PC-3 (cell line): ENCODE measurements around the gene HAO2. TPM values are rescaled to one million over a fixed set of nuclear protein-coding genes. Genes with fewer than 3 reads are reported as not detected.

Experiments used
- ATAC-seq: fragments of 200-7000 bp; cut with Tn5 transposase; 2 replicates; pipeline ENCODE4 v1.9.1; 2020; ENCODE audit warnings: mild to moderate bottlenecking, moderate library complexity
- BruUV-seq: library from RNA; stranded (reverse); fragments of 400-500 nt; replicated peaks from 2 replicates; lab custom pipeline; 2021; lab: Mats Ljungman, UMichigan
- CTCF ChIA-PET: fragments of 300-600 bp; sonication (Branson Sonifier 250); formaldehyde crosslinking; loops from one replicate; lab custom pipeline; 2022; ENCODE audit warnings: antibody characterized with exemption; lab: Charles Lee
- POLR2A ChIA-PET: fragments of 300-600 bp; sonication (Branson Sonifier 250); formaldehyde crosslinking; loops from one replicate; lab custom pipeline; 2022; ENCODE audit warnings: antibody characterized with exemption; ENCODE audit not compliant: unreplicated experiment; lab: Charles Lee
- DNase-seq: peaks from one replicate; pipeline ENCODE4 v3.0.0-alpha.2; 2015
- H2AFZ ChIP-seq: fragments of 300-600 bp; sonication (generic); 2 replicates; pipeline ENCODE4 v1.6.0; 2016; ENCODE audit warnings: antibody characterized with exemption, low read length
- H3F3A ChIP-seq: fragments of 300-600 bp; sonication (generic); one replicate; pipeline ENCODE4 v1.6.0; 2017; ENCODE audit warnings: antibody characterized with exemption, low read length, control low read depth, mild to moderate bottlenecking; ENCODE audit not compliant: unreplicated experiment
- H3K27ac ChIP-seq: fragments of 300-600 bp; sonication (generic); 2 replicates; pipeline ENCODE4 v1.5.1; 2016; ENCODE audit warnings: mild to moderate bottlenecking, low read length
- H3K27me3 ChIP-seq: fragments of 300-600 bp; sonication (generic); 2 replicates; pipeline ENCODE4 v1.6.1; 2016; ENCODE audit warnings: low read length, mixed read lengths
- H3K36me3 ChIP-seq: fragments of 300-600 bp; sonication (generic); 2 replicates; pipeline ENCODE4 v1.6.1; 2016; ENCODE audit warnings: low read depth, mixed run types, low read length, mixed read lengths
- H3K4me1 ChIP-seq: fragments of 300-600 bp; sonication (generic); 2 replicates; pipeline ENCODE4 v1.5.1; 2016; ENCODE audit warnings: low read length; ENCODE audit not compliant: insufficient read depth
- H3K4me2 ChIP-seq: fragments of 300-600 bp; sonication (generic); 2 replicates; pipeline ENCODE4 v1.6.0; 2016; ENCODE audit warnings: low read length
- H3K4me3 ChIP-seq: fragments of 300-600 bp; sonication (generic); 2 replicates; pipeline ENCODE4 v1.5.1; 2016; ENCODE audit warnings: mild to moderate bottlenecking, low read length, mixed read lengths
- H3K79me2 ChIP-seq: fragments of 300-600 bp; sonication (generic); 2 replicates; pipeline ENCODE4 v1.6.1; 2017; ENCODE audit warnings: low read length, mixed read lengths
- H3K9ac ChIP-seq: fragments of 300-600 bp; sonication (generic); 2 replicates; pipeline ENCODE4 v1.6.0; 2016; ENCODE audit warnings: mild to moderate bottlenecking, low read length
- H3K9me2 ChIP-seq: fragments of 300-600 bp; sonication (generic); replicated peaks from 2 replicates; pipeline ENCODE4 v1.6.1; 2016; ENCODE audit warnings: mixed run types, low read length, mixed read lengths
- H3K9me3 ChIP-seq: fragments of 300-600 bp; sonication (generic); 2 replicates; pipeline ENCODE4 v1.6.1; 2016; ENCODE audit warnings: low read length, mixed read lengths
- H4K20me1 ChIP-seq: fragments of 300-600 bp; sonication (generic); 2 replicates; pipeline ENCODE4 v1.6.1; 2016; ENCODE audit warnings: low read length, mixed read lengths
- EZH2 ChIP-seq: fragments of 300-600 bp; sonication (generic); IDR thresholded peaks from one replicate; pipeline ENCODE4 v1.6.1; 2017; ENCODE audit warnings: antibody characterized with exemption, mild to moderate bottlenecking, low read length; ENCODE audit not compliant: unreplicated experiment
- EZH2phosphoT487 ChIP-seq: fragments of 300-600 bp; sonication (generic); IDR thresholded peaks from 2 replicates; pipeline ENCODE4 v1.6.1; 2018; ENCODE audit warnings: mild to moderate bottlenecking, antibody characterized with exemption, low read length, borderline replicate concordance
- intact Hi-C: fragments of 100-400 bp; cut with micrococcal nuclease; formaldehyde crosslinking; loops from 2 replicates; pipeline ENCODE4 v1.9.0; 2023
- total RNA-seq: library from RNA; depleted of rRNA; stranded (reverse); fragments of >200 nt; gene quantifications from 2 replicates; pipeline ENCODE4 v1.2.3, GENCODE V29; 2014
- TF ChIP-seq, protein P1 (sequence below): fragments of 300-600 bp; sonication (generic); conservative IDR thresholded peaks from 2 replicates; pipeline ENCODE4 v1.5.1; 2017; ENCODE audit warnings: antibody characterized with exemption, low read depth, mild to moderate bottlenecking, low read length

The HAO2 gene
- total RNA-seq, 1 experiment from 2014 or later = not detected

DNA sequence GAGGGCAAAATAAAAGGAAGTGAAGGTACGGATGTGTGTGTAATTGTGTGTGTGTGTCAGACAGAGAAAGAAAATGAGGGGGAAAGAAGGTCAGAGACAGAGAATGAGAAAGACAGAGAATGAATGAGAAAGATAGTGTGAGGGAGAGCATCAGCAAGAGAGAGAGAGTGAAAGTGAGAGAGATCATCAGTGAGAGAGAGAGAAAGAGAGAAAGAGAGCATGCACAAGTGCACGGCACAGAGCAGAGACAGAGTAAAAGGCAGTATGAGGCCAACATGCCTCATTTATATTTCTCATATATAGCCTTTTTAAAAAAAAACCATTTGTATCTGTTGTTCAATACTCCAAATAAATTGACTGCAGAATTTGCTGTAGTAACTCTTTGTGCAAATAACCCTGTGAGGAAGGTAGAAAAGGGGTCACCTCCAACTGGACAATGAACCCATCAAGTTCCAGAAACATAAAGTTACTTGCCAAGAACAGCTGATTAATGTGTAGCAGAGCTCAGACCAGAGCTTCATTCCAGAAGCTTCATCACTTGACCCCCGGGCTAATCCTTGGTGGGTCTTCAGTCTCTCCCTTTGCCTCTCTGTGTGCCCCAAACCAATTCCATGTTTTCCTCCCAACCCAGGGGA, 47.5 kb downstream of the HAO2 start:
- no peak overlapping the region for H3K4me3 ChIP-seq
- ATAC-seq = no peak
- H4K20me1 ChIP-seq = no peaks in the 10 kb centered on the region
- H3K9ac ChIP-seq = no peak overlapping the region
- no peak overlapping the region for H2AFZ ChIP-seq
- H3F3A ChIP-seq = no peaks in the 10 kb centered on the region
- peaks cover 51% of the 10 kb centered on the region for H3K27me3 ChIP-seq
- no peaks in the 10 kb centered on the region for H3K36me3 ChIP-seq
- intact Hi-C loops = no loop called here
- no TSS peak for BruUV-seq
- no peak for DNase-seq
- POLR2A ChIA-PET = no interaction called here
- H3K4me1 ChIP-seq = no peaks in the 10 kb centered on the region
- no peak overlapping the region for H3K27ac ChIP-seq
- CTCF ChIA-PET = no interaction called here
- H3K4me2 ChIP-seq = no peak overlapping the region
- no peaks in the 10 kb centered on the region for H3K79me2 ChIP-seq
- no peak for TF ChIP-seq EZH2
- TF ChIP-seq, protein P1, sequence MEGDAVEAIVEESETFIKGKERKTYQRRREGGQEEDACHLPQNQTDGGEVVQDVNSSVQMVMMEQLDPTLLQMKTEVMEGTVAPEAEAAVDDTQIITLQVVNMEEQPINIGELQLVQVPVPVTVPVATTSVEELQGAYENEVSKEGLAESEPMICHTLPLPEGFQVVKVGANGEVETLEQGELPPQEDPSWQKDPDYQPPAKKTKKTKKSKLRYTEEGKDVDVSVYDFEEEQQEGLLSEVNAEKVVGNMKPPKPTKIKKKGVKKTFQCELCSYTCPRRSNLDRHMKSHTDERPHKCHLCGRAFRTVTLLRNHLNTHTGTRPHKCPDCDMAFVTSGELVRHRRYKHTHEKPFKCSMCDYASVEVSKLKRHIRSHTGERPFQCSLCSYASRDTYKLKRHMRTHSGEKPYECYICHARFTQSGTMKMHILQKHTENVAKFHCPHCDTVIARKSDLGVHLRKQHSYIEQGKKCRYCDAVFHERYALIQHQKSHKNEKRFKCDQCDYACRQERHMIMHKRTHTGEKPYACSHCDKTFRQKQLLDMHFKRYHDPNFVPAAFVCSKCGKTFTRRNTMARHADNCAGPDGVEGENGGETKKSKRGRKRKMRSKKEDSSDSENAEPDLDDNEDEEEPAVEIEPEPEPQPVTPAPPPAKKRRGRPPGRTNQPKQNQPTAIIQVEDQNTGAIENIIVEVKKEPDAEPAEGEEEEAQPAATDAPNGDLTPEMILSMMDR = no peak
- TF ChIP-seq EZH2phosphoT487 = no peak
- no peaks in the 10 kb centered on the region for H3K9me3 ChIP-seq
- no peaks in the 10 kb centered on the region for H3K9me2 ChIP-seq

DNA sequence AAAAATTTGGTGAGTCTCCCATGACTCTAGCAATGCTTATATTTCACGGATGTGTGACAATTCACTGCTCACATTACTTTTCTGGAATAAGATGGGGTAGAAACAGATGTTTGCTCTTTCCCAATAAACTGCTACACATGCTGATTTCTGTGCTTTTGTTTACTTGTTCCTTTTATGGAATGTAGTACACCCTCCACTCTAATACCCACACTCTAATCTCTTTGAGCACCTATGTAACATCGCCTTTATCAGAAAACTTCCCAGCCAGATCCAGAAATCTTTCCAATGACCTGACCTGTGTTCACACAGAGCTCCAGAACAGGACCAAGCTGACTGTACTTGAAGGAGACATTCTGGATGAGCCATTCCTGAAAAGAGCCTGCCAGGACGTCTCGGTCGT, 50.5 kb downstream of the HAO2 start:
- POLR2A ChIA-PET = no interaction called here

DNA sequence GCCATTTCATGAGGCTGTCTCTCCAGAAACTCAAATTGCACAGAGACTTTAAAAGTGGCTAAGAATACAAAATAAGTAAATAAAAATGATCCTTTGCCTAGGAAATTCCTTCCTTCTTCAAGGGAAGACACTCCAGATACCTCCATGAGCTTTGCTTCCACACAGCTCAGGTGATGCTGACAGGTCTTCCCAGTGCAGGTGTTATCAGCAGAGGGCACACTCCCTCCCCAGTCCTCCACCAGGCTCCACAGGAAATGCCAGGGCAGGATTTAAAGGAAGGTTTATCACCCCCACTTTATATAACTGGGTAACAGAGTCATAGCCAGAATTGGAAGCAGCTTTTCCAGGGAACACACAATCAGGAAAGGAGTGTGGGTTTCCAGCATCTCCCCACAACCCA, 52.1 kb downstream of the HAO2 start:
- DNase-seq = no peak
- ChIA-PET CTCF (no interaction called here), POLR2A (no interaction called here)
- Histone ChIP-seq H3K9ac (no peak overlapping the region), H3K4me2 (no peak overlapping the region), H3K4me3 (no peak overlapping the region), H3K9me2 (no peaks in the 10 kb centered on the region), H3K79me2 (no peaks in the 10 kb centered on the region), H3K27ac (no peak overlapping the region), H4K20me1 (no peaks in the 10 kb centered on the region), H3F3A (no peaks in the 10 kb centered on the region), H2AFZ (no peak overlapping the region), H3K27me3 (peaks cover 35% of the 10 kb centered on the region; the same call in 1 of the 2 replicates), H3K36me3 (no peaks in the 10 kb centered on the region), H3K9me3 (no peaks in the 10 kb centered on the region), H3K4me1 (no peaks in the 10 kb centered on the region)
- no peak for ATAC-seq
- no TSS peak for BruUV-seq
- TF ChIP-seq, protein P1 = 0 out of 2 replicates have a peak, but pooled peaks have one; percentile 11
- no peak for TF ChIP-seq EZH2
- no peak for TF ChIP-seq EZH2phosphoT487
- intact Hi-C loops = no loop called here

More for the DNA sequence above, 50.5 kb downstream of the HAO2 start:
- no peaks in the 10 kb centered on the region for H3K36me3 ChIP-seq
- no peak overlapping the region for H3K27ac ChIP-seq
- TF ChIP-seq EZH2phosphoT487 (no peak), EZH2 (no peak)
- TF ChIP-seq, protein P1 = no peak
- no peak for ATAC-seq
- no peaks in the 10 kb centered on the region for H3K4me1 ChIP-seq
- no peaks in the 10 kb centered on the region for H3K79me2 ChIP-seq
- no peaks in the 10 kb centered on the region for H3K9me3 ChIP-seq
- no peaks in the 10 kb centered on the region for H3F3A ChIP-seq
- H2AFZ ChIP-seq = no peak overlapping the region
- no TSS peak for BruUV-seq
- H3K4me2 ChIP-seq = no peak overlapping the region
- H3K4me3 ChIP-seq = no peak overlapping the region
- no peaks in the 10 kb centered on the region for H4K20me1 ChIP-seq
- CTCF ChIA-PET = no interaction called here
- H3K9ac ChIP-seq = no peak overlapping the region
- H3K27me3 ChIP-seq = peaks cover 44% of the 10 kb centered on the region; the same call in 1 of the 2 replicates
- DNase-seq = no peak
- intact Hi-C loops = no loop called here
- no peaks in the 10 kb centered on the region for H3K9me2 ChIP-seq
